GM12872 (cell line): ENCODE results near the gene RXRB.

Experiments
- TF ChIP-seq, protein P1 (sequence below): IDR thresholded peaks from 3 replicates; pipeline ENCODE4 v1.5.1; 2011; ENCODE audit warnings: low read depth, mild to moderate bottlenecking, low read length, moderate library complexity; ENCODE audit not compliant: insufficient read depth

The RXRB gene

DNA sequence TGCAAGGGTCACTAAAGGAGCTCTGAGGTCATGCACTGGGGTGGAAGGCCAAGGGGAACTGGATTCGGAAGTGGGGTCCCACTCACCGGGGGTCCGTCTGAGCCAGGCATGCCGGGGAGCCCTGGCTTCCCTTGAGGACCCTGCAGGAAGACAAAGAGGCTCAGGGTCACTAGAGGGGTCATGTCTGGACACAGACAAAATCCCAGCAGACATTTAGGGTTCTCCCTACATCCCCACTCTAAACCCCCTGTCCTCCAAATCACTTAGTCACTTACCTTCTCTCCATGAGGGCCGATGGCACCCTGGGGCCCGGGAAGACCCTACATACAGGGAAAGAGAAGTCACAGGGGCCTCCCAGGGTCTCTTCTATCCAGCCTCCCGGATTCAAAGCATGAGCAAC is 23.6 kb downstream of the RXRB start:
- TF ChIP-seq, protein P1, sequence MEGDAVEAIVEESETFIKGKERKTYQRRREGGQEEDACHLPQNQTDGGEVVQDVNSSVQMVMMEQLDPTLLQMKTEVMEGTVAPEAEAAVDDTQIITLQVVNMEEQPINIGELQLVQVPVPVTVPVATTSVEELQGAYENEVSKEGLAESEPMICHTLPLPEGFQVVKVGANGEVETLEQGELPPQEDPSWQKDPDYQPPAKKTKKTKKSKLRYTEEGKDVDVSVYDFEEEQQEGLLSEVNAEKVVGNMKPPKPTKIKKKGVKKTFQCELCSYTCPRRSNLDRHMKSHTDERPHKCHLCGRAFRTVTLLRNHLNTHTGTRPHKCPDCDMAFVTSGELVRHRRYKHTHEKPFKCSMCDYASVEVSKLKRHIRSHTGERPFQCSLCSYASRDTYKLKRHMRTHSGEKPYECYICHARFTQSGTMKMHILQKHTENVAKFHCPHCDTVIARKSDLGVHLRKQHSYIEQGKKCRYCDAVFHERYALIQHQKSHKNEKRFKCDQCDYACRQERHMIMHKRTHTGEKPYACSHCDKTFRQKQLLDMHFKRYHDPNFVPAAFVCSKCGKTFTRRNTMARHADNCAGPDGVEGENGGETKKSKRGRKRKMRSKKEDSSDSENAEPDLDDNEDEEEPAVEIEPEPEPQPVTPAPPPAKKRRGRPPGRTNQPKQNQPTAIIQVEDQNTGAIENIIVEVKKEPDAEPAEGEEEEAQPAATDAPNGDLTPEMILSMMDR, result no peak

DNA sequence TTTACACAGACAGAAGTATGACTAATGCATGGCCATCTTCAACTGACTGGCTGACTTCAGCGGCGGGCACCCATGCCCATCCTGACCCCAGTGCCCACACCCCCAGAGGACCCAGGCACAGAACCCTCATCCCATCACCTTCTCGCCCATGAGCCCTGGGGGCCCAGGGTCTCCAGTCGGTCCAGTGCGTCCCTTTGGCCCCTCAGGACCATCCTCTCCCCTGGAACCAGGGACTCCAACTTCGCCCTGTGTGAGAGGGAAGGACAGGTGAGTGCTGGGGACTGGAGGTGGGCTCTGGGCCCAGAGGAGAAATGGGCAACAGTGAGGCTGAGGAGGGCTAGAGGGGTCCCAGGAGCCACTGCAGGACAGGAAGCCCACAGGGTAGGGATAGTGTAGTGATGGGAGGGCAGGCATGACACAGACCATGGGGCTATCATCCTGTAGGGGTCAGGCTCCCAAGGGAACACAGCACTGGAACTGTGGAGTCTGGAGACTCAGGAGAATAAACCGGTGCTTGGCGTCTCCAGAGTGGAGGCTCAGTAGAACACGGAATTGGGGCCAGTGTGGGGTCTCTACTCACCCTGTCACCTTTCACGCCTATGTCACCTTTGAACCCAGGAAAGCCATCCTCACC is 24.9 kb downstream of the RXRB start:
- TF ChIP-seq, protein P1, result 0 out of 3 replicates have a peak, but pooled peaks have one; percentile 9

DNA sequence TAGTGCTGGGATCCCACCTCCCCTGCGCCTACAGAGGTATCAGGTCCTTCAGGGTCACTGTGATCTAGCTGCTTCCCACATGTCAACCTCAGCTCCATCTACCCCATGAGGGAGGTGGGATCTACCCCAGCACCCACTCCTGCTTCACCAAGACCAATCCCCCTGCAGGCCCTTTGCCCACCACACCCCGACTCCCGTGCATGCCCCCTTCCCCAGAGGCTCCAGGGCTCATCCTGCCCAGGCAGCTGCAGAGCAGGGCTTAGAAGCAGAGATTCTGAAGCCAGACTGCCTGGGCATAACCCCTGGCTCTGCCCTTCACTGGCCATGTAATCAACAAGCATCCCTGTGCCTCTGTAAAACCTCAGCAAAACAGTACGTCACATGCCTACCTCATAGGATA is 25.7 kb downstream of the RXRB start:
- TF ChIP-seq, protein P1, result no peak

DNA sequence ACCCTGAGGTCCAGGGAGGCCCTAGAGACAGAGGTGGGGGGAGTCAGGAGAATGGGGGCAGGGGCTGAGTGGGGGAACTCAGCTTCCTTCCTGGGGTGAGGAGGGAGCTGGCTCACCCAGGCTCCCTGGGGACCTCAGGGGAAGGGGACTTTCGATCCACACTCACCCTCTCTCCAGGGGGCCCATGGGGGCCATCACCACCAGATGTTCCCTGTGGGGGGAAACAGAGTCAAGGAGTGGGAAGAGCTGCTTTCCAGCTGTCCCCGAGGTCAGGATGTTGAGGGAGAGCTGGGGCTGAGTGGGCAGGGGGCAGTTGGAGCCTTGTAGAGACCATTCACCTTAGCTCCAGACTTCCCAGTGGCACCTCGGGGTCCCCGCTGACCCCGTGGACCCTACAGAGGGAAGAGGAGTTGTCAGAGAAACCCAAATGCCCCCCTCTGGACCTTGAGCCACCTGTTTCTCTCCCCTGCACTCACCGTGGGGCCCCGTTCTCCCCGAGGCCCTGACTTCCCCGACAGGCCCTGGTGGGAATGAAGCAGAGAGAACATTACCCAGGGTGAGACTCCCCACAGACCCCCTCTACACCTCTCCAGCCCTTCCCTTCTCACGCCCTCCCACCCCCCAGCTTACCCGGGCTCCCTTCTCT is 26.8 kb downstream of the RXRB start:
- TF ChIP-seq, protein P1, result no peak

DNA sequence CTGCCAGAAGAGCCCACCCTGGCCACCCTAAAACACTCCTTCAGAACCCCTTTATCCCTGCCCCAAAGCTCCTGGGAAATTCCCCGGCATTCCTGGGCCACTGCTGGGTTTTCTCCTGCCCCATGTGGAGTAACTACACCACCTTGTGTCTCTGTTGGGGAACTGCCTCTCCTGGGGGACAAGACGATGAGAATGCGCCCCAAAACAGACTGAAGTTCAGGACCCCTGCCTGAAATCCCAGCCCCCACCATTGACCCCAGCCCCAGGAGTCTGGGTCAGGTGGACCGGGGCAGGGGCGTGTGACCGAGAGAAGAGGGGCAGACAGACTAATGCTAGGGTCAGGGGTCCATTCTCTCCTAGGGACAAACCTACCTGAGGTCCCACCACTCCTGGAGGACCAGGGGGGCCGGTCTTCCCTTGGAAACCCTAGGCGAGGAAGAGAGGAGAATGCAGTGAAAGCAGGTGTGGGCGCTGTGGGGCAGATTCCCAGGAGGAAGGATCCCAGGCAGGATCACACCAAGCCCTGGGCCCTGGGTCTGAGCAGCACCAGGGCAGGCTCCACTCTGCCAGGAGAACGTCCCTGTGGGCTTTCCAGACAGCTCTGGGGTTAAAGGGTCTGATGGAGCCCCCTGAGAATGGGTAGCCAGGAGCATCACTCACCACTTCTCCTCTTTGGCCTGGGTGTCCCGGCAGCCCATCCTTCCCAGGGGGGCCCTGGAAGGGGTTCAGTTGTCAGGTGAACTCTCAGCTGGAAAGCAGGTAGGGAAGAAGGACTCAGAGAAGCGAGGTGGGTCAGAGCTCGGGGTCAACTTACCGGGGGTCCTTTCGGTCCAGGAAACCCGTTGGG is 27.6 kb downstream of the RXRB start:
- TF ChIP-seq, protein P1, result peak; percentile 84

DNA sequence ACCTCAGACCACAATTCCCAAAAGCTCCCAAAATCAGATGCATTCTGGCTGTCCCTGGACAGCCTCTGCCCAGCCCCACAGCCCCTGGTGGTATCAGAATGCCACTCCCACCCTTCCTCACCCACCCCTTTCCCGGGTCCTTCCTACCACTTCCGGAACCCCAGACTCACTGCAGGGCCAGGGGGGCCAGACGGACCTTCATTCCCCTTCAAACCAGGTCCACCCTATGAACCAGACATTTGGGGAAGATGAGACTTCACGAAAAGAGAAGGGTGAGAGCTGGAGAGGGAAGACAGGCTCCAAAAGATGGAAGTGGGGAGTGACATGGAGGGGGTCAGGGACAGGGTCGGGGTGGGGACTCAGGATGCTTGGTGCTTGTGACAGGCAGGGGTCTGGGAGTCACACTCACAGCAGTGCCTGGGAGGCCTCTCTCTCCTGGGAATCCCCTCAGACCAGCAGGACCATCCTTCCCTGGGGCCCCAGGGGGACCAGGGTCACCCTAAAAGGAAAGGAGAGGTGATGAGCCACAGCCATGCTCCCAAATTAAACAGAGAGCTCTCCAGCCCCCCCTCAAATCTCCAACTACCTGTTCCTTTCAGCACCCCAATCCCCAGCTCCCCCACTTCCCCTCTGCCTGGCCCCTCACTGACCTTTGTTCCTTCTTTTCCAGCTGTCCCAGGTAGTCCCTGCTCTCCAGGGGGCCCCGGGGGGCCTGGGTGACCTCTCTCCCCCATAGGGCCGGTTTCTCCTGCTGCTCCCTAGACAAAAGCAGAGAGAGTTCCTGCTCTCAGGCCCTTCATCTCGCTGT is 28.4 kb downstream of the RXRB start:
- TF ChIP-seq, protein P1, result no peak
